Upper lobe of right lung (tissue), 1 donor: ENCODE data around the gene ACSS1. TPM values are rescaled to one million over a fixed set of nuclear protein-coding genes. Genes with fewer than 3 reads are reported as not detected.
A peak's percentile ranks its signal among the peaks of the same experiment; 100 is the strongest.

Experiments
- ATAC-seq: fragments of 200-7000 bp; cut with Tn5 transposase; one replicate; pipeline ENCODE4 v1.9.1; 2020; ENCODE audit warnings: mild to moderate bottlenecking, moderate library complexity
- DNase-seq: peaks from one replicate; pipeline ENCODE4 v3.0.0-alpha.2; 2020
- H3K27ac ChIP-seq: fragments of 200-600 bp; one replicate; pipeline ENCODE4 v1.8.0; 2022
- H3K27me3 ChIP-seq: fragments of 200-600 bp; one replicate; pipeline ENCODE4 v1.8.0; 2022; ENCODE audit warnings: mild to moderate bottlenecking
- H3K36me3 ChIP-seq: fragments of 200-600 bp; one replicate; pipeline ENCODE4 v1.8.0; 2022
- H3K4me1 ChIP-seq: fragments of 200-600 bp; one replicate; pipeline ENCODE4 v1.8.0; 2022
- H3K4me3 ChIP-seq: fragments of 200-600 bp; one replicate; pipeline ENCODE4 v1.8.0; 2022; ENCODE audit warnings: mild to moderate bottlenecking
- H3K9me3 ChIP-seq: fragments of 200-600 bp; one replicate; pipeline ENCODE4 v1.8.0; 2022
- CTCF ChIP-seq: fragments of 200-600 bp; IDR thresholded peaks from one replicate; pipeline ENCODE4 v1.8.0; 2022; ENCODE audit warnings: antibody characterized with exemption
- intact Hi-C: fragments of 100-400 bp; cut with DNase I; formaldehyde crosslinking; loops from one replicate; pipeline ENCODE4 v1.11.0; 2022
- total RNA-seq: library from RNA; stranded (reverse); fragmentation: NEBNext Ultra II Directional; extraction: Animal tissue kit (Norgen Biotek cat#: 25700); gene quantifications from one replicate; pipeline ENCODE4 v1.2.1, GENCODE V29; 2021
- donor health status: DM: no; HTN: yes; CAD: no; lungs with severe emphysema.

ACSS1 gene
- total RNA-seq, 1 donor from 2014 or later, result 37.2 TPM

DNA sequence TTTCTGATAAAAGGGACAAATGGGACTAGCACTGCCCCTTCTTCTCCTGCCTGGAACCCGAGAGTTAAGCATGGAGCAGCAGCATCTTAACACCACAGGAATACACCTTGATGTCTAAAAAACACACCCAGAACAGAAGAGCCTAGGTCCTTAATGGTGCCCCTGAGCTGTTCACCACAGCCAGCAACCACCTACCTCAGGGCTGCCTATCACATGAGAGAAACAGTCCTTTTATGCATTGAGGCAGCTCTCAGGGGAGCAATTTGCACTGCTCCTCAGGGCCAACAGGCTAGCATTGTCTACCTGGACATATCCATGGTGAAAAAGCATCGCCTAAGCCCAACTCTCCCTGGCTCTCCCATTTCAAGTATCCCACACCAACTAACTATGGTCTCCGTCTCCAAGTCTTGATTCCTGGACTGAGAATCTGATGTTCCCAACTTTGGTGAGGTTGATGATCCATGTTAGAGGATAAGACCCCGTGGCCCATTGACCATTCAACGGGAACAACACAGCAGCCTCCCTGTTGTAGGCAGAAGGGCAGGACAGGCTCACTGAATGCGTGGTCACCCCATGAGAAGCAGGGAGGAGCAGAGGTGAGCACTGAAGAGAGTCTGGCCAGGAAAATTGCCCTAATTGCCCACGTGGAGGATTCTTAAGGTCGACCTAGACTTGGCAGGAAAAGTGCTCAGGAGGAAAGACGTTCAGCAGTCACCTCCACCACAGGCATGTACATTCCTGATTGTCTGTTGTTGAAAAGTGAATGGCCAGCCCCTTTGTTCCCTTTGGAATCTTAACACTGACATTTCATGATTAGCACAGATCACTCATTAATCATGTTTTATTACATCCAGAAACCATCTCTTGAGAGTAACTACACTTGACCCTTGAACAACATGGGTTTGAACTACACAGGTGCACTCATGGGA, 61.2 kb downstream of the ACSS1 start:
- no peak for DNase-seq
- peaks cover 34% of the 10 kb centered on the region for H3K4me1 ChIP-seq

GRCh38 chr20:24995741-24996448, 62.0 kb downstream of the ACSS1 start:
- ATAC-seq (no peak), DNase-seq (peak; percentile 34)
- no peak for TF ChIP-seq CTCF
- intact Hi-C loops, result loop anchor here (5.0 to 10.0 kb wide), 3 partner anchors 66 to 399 kb away; partner anchors contain the start of gene ABHD12
- Histone ChIP-seq H3K27me3 (no peaks in the 10 kb centered on the region), H3K9me3 (no peaks in the 10 kb centered on the region), H3K27ac (no peak overlapping the region), H3K4me3 (no peak overlapping the region), H3K36me3 (no peaks in the 10 kb centered on the region), H3K4me1 (peaks cover 42% of the 10 kb centered on the region)

More for the DNA sequence above, 61.2 kb downstream of the ACSS1 start:
- H3K27me3 ChIP-seq, result no peaks in the 10 kb centered on the region
- TF ChIP-seq CTCF, result no peak
- H3K4me3 ChIP-seq, result no peak overlapping the region
- intact Hi-C loops, result loop anchor here (5.0 to 10.0 kb wide), 3 partner anchors 66 to 398 kb away; partner anchors contain the start of gene ABHD12
- no peak overlapping the region for H3K27ac ChIP-seq
- ATAC-seq, result no peak
- no peaks in the 10 kb centered on the region for H3K9me3 ChIP-seq
- H3K36me3 ChIP-seq, result no peaks in the 10 kb centered on the region

DNA sequence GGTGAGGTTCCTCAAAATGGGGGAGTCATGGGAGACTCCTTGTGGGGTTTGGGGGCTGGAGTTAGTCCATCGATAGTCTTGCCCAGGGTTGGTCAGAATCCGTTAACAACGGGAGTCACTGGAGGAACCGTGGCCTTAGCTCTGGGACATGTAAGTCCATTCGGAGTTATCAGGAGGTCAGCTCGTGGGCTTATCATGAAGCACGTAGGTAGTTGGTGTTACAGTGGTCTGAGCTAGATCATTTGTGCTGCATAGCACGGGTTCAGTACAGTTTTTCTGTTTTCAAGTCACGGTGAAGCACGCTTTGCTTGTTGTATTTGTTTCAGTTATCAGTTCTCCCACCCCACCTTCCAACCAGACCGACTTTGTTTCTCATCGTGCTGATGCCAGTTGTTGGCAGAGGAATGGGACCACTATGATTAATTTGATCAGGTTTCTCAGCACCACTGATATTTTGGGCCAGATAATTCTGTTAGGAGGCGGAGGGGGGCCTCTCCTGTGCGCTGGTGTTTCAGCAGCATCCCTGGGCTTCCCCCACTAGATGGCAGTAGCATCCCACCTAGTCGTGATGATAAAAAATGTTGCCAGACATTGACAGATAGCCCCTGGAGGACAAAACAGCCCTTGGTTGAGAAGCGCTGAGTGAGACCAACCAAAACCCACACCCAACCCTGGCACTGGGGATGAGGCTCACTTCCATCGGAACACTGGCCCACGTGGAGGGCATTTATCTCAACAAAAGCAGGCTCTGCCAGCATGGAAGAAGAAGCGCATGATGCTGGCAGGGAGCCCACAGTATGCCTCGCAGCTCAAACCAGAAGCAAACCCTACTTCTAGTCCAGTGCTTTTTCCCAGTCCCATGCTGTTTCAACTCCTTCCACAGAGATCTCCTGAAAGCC, 63.2 kb downstream of the ACSS1 start:
- peaks cover 31% of the 10 kb centered on the region for H3K4me1 ChIP-seq
- H3K27me3 ChIP-seq, result no peaks in the 10 kb centered on the region
- peak; percentile 91 for TF ChIP-seq CTCF
- H3K4me3 ChIP-seq, result no peak overlapping the region
- intact Hi-C loops, result loop anchor here (5.0 to 10.0 kb wide), 3 partner anchors 68 to 400 kb away; partner anchors contain the start of gene ABHD12
- H3K27ac ChIP-seq, result no peak overlapping the region
- peak; percentile 74 for ATAC-seq
- no peaks in the 10 kb centered on the region for H3K9me3 ChIP-seq
- no peaks in the 10 kb centered on the region for H3K36me3 ChIP-seq
- peak; percentile 79 for DNase-seq

- H3K9me3 ChIP-seq, result no peaks in the 10 kb centered on the region
- peaks cover 29% of the 10 kb centered on the region for H3K4me1 ChIP-seq
- no peak overlapping the region for H3K4me3 ChIP-seq
- no peak for TF ChIP-seq CTCF
- H3K27me3 ChIP-seq, result no peaks in the 10 kb centered on the region
- DNase-seq (no peak), ATAC-seq (no peak)
- H3K27ac ChIP-seq, result no peak overlapping the region
- intact Hi-C loops, result loop anchor here (10.0 kb wide), 2 partner anchors 181 to 401 kb away; partner anchors contain the start of gene ABHD12
- H3K36me3 ChIP-seq, result no peaks in the 10 kb centered on the region
Observed at GRCh38 chr20:24994186-24994465, 63.8 kb downstream of the ACSS1 start.
